SU-DHL-6 (cell line): ENCODE results near the gene TMEM131.

Experiments
- H2AFZ ChIP-seq: fragments of 200-600 bp; sonication (generic); 2 replicates; pipeline ENCODE4 v1.6.1; 2014; ENCODE audit warnings: low read depth, mild to moderate bottlenecking, moderate library complexity, mixed read lengths, antibody characterized with exemption, low read length; ENCODE audit not compliant: severe bottlenecking
- H3F3A ChIP-seq: fragments of 200-600 bp; shearing (Covaris generic); 2 replicates; pipeline ENCODE4 v1.6.0; 2016; ENCODE audit warnings: antibody characterized with exemption, mild to moderate bottlenecking; ENCODE audit not compliant: insufficient read depth
- H3K27ac ChIP-seq: fragments of 200-600 bp; sonication (generic); 2 replicates; pipeline ENCODE4 v1.5.1; 2016; ENCODE audit warnings: low read depth, mild to moderate bottlenecking, low read length, moderate library complexity, mixed read lengths
- H3K27me3 ChIP-seq: fragments of 200-600 bp; sonication (generic), shearing (Covaris generic); 2 replicates; pipeline ENCODE4 v1.6.0; 2014; ENCODE audit warnings: mild to moderate bottlenecking, low read length
- H3K36me3 ChIP-seq: fragments of 200-600 bp; sonication (generic); 2 replicates; pipeline ENCODE4 v1.6.1; 2014; ENCODE audit warnings: mild to moderate bottlenecking, low read length, mixed read lengths
- H3K4me2 ChIP-seq: fragments of 300-600, 200-600 bp; shearing (Covaris generic), sonication (generic); 2 replicates; pipeline ENCODE4 v1.6.0; 2014; ENCODE audit warnings: low read length, low read depth, mild to moderate bottlenecking; ENCODE audit not compliant: poor library complexity, severe bottlenecking
- H3K4me3 ChIP-seq: fragments of 200-600 bp; sonication (generic); 2 replicates; pipeline ENCODE4 v1.5.1; 2014; ENCODE audit warnings: antibody characterized with exemption, low read length, mild to moderate bottlenecking, mixed read lengths; ENCODE audit not compliant: insufficient read depth, poor library complexity, severe bottlenecking
- H3K79me2 ChIP-seq: fragments of 200-600 bp; sonication (generic); 2 replicates; pipeline ENCODE4 v1.6.1; 2014; ENCODE audit warnings: mild to moderate bottlenecking, low read length, moderate library complexity; ENCODE audit not compliant: insufficient read depth
- H3K9ac ChIP-seq: fragments of 200-600 bp; sonication (generic); 2 replicates; pipeline ENCODE4 v1.7.0; 2014; ENCODE audit warnings: mild to moderate bottlenecking, low read length
- H3K9me2 ChIP-seq: fragments of 200-600 bp; sonication (generic); replicated peaks from 2 replicates; pipeline ENCODE4 v1.6.1; 2014; ENCODE audit warnings: low read length; ENCODE audit not compliant: insufficient read depth
- H3K9me3 ChIP-seq: fragments of 200-600 bp; sonication (generic); 2 replicates; pipeline ENCODE4 v1.6.1; 2014; ENCODE audit warnings: low read length, mixed read lengths; ENCODE audit not compliant: insufficient read depth
- H4K20me1 ChIP-seq: fragments of 200-600 bp; sonication (generic); 2 replicates; pipeline ENCODE4 v1.6.1; 2014; ENCODE audit warnings: low read depth, mild to moderate bottlenecking, antibody characterized with exemption, low read length, moderate library complexity, mixed read lengths
- CTCF ChIP-seq: fragments of 200-600 bp; sonication (generic); IDR thresholded peaks from one replicate; pipeline ENCODE4 v1.5.1; 2017; ENCODE audit warnings: antibody characterized with exemption, mild to moderate bottlenecking, low read length, moderate library complexity; ENCODE audit not compliant: insufficient read depth, poor library complexity, severe bottlenecking
- EZH2phosphoT487 ChIP-seq: fragments of 200-600 bp; sonication (generic), shearing (Covaris generic); conservative IDR thresholded peaks from 2 replicates; pipeline ENCODE4 v1.6.1; 2018; ENCODE audit warnings: mild to moderate bottlenecking, antibody characterized with exemption, low read length, moderate library complexity, mixed read lengths

Gene TMEM131

GRCh38 chr2:97970293-97971060 is 25.3 kb downstream of the TMEM131 start:
- H2AFZ ChIP-seq = no peak overlapping the region
- H4K20me1 ChIP-seq = peaks cover 15% of the 10 kb centered on the region; the same call in 1 of the 2 replicates
- no peaks in the 10 kb centered on the region for H3K9me2 ChIP-seq
- no peaks in the 10 kb centered on the region for H3K9me3 ChIP-seq
- no peak overlapping the region for H3K4me2 ChIP-seq
- H3K27me3 ChIP-seq = no peaks in the 10 kb centered on the region
- no peak overlapping the region for H3K9ac ChIP-seq
- H3K27ac ChIP-seq = no peak overlapping the region
- no peak overlapping the region for H3K4me3 ChIP-seq
- H3K36me3 ChIP-seq = no peaks in the 10 kb centered on the region
- TF ChIP-seq EZH2phosphoT487 (no peak), CTCF (no peak)
- no peaks in the 10 kb centered on the region for H3F3A ChIP-seq
- H3K79me2 ChIP-seq = peaks cover 76% of the 10 kb centered on the region

GRCh38 chr2:97969081-97970067 is 26.4 kb downstream of the TMEM131 start:
- no peak overlapping the region for H3K4me3 ChIP-seq
- H3F3A ChIP-seq = no peaks in the 10 kb centered on the region
- H3K9me2 ChIP-seq = no peaks in the 10 kb centered on the region
- H2AFZ ChIP-seq = no peak overlapping the region
- H3K27me3 ChIP-seq = no peaks in the 10 kb centered on the region
- H3K9me3 ChIP-seq = no peaks in the 10 kb centered on the region
- no peak overlapping the region for H3K4me2 ChIP-seq
- peaks cover 76% of the 10 kb centered on the region for H3K79me2 ChIP-seq
- peaks cover 12% of the 10 kb centered on the region; the same call in 1 of the 2 replicates for H4K20me1 ChIP-seq
- H3K9ac ChIP-seq = no peak overlapping the region
- H3K36me3 ChIP-seq = no peaks in the 10 kb centered on the region
- no peak overlapping the region for H3K27ac ChIP-seq
- TF ChIP-seq EZH2phosphoT487 = no peak
- no peak for TF ChIP-seq CTCF

- no peak overlapping the region for H3K4me3 ChIP-seq
- H2AFZ ChIP-seq = no peak overlapping the region
- H4K20me1 ChIP-seq = peaks cover 18% of the 10 kb centered on the region
- no peak overlapping the region for H3K4me2 ChIP-seq
- H3F3A ChIP-seq = no peaks in the 10 kb centered on the region
- no peaks in the 10 kb centered on the region for H3K27me3 ChIP-seq
- no peaks in the 10 kb centered on the region for H3K36me3 ChIP-seq
- H3K9ac ChIP-seq = no peak overlapping the region
- TF ChIP-seq EZH2phosphoT487 (no peak), CTCF (no peak)
- H3K79me2 ChIP-seq = peaks cover 77% of the 10 kb centered on the region
- no peaks in the 10 kb centered on the region for H3K9me2 ChIP-seq
- H3K9me3 ChIP-seq = no peaks in the 10 kb centered on the region
- no peak overlapping the region for H3K27ac ChIP-seq
Observed at GRCh38 chr2:97967931-97968627, 27.7 kb downstream of the TMEM131 start.
